Measurements from ENCODE around the gene SPECC1L.
"Not testable (repeated sequence)": the region's sequence is repeated elsewhere in the genome, so short reads cannot be mapped to it uniquely, and the experiment has no call there.

The SPECC1L gene

GRCh38 chr22:24289114-24289513 is 18.5 kb downstream of the SPECC1L start:
- Histone ChIP-seq H3K4me2 (peak overlapping the region; percentile 34; the same call in 1 of the 2 replicates), H3K27ac (peak overlapping the region; percentile 29; the same call in 1 of the 2 replicates), H3K4me3 (IDR thresholded peaks at IDR 0.05; ENCODE audit: insufficient read depth, low read depth, low read length) (no peak overlapping the region)

GRCh38 chr22:24289741-24290163 is 19.1 kb downstream of the SPECC1L start:
- Histone ChIP-seq H3K4me1 (ENCODE audit: low read depth, poor library complexity, severe bottlenecking) (peaks cover 41% of the 10 kb centered on the region), H3K36me3 (ENCODE audit: insufficient read depth) (no peaks in the 10 kb centered on the region), H3K4me2 (peak overlapping the region; percentile 34; the same call in 1 of the 2 replicates), H4K20me1 (ENCODE audit: insufficient read depth) (0 out of 2 replicates have a peak, but pooled peaks cover 6% of the 10 kb centered on the region), H3K79me2 (ENCODE audit: insufficient read depth, low read depth) (peaks cover 39% of the 10 kb centered on the region; the same call in 1 of the 2 replicates), H3K9ac (no peak overlapping the region), H3K4me3 (IDR thresholded peaks at IDR 0.05; ENCODE audit: insufficient read depth, low read depth, low read length) (no peak overlapping the region), H2AFZ (ENCODE audit: low read depth) (no peak overlapping the region), H3K27ac (peak overlapping the region; percentile 29; the same call in 1 of the 2 replicates), H3K27me3 (ENCODE audit: insufficient read depth, low read depth) (no peaks in the 10 kb centered on the region)
- TF ChIP-seq CTCF (conservative IDR thresholded peaks at IDR 0.05; ENCODE audit: low read depth, low read length) = no peak

More at GRCh38 chr22:24289114-24289513, 18.5 kb downstream of the SPECC1L start:
- Histone ChIP-seq H3K27me3 (ENCODE audit: insufficient read depth, low read depth) (no peaks in the 10 kb centered on the region), H3K36me3 (ENCODE audit: insufficient read depth) (no peaks in the 10 kb centered on the region), H3K4me1 (ENCODE audit: low read depth, poor library complexity, severe bottlenecking) (peaks cover 41% of the 10 kb centered on the region), H4K20me1 (ENCODE audit: insufficient read depth) (0 out of 2 replicates have a peak, but pooled peaks cover 6% of the 10 kb centered on the region), H3K9ac (no peak overlapping the region), H2AFZ (ENCODE audit: low read depth) (no peak overlapping the region), H3K79me2 (ENCODE audit: insufficient read depth, low read depth) (peaks cover 39% of the 10 kb centered on the region; the same call in 1 of the 2 replicates)
- no peak for TF ChIP-seq CTCF (conservative IDR thresholded peaks at IDR 0.05; ENCODE audit: low read depth, low read length)

- Histone ChIP-seq H3K36me3 (ENCODE audit: insufficient read depth) (no peaks in the 10 kb centered on the region), H3K4me2 (peak overlapping the region; percentile 34; the same call in 1 of the 2 replicates), H4K20me1 (ENCODE audit: insufficient read depth) (0 out of 2 replicates have a peak, but pooled peaks cover 6% of the 10 kb centered on the region), H3K4me1 (ENCODE audit: low read depth, poor library complexity, severe bottlenecking) (peaks cover 41% of the 10 kb centered on the region), H3K4me3 (IDR thresholded peaks at IDR 0.05; ENCODE audit: insufficient read depth, low read depth, low read length) (no peak overlapping the region), H2AFZ (ENCODE audit: low read depth) (no peak overlapping the region), H3K9ac (no peak overlapping the region), H3K27me3 (ENCODE audit: insufficient read depth, low read depth) (no peaks in the 10 kb centered on the region), H3K27ac (peak overlapping the region; percentile 29; the same call in 1 of the 2 replicates), H3K79me2 (ENCODE audit: insufficient read depth, low read depth) (peaks cover 39% of the 10 kb centered on the region; the same call in 1 of the 2 replicates)
- no peak for TF ChIP-seq CTCF (conservative IDR thresholded peaks at IDR 0.05; ENCODE audit: low read depth, low read length)
These were observed 19.8 kb downstream of the SPECC1L start for GRCh38 chr22:24290459-24290858.

GRCh38 chr22:24291515-24292201 is 21.0 kb downstream of the SPECC1L start:
- H3K79me2 ChIP-seq (ENCODE audit: insufficient read depth, low read depth) = peaks cover 37% of the 10 kb centered on the region; the same call in 1 of the 2 replicates
- no peak overlapping the region for H3K4me3 ChIP-seq (IDR thresholded peaks at IDR 0.05; ENCODE audit: insufficient read depth, low read depth, low read length)

GRCh38 chr22:24292202-24292830 is 21.7 kb downstream of the SPECC1L start:
- H3K27ac ChIP-seq; H3K27me3 ChIP-seq (ENCODE audit: insufficient read depth, low read depth); H3K36me3 ChIP-seq (ENCODE audit: insufficient read depth); H3K9ac ChIP-seq; H4K20me1 ChIP-seq (ENCODE audit: insufficient read depth); H3K4me3 ChIP-seq (IDR thresholded peaks at IDR 0.05; ENCODE audit: insufficient read depth, low read depth, low read length); H2AFZ ChIP-seq (ENCODE audit: low read depth); H3K4me2 ChIP-seq: not testable (repeated sequence)
- H3K4me1 ChIP-seq (ENCODE audit: low read depth, poor library complexity, severe bottlenecking) = peaks cover 43% of the 10 kb centered on the region
- H3K79me2 ChIP-seq (ENCODE audit: insufficient read depth, low read depth) = peaks cover 33% of the 10 kb centered on the region; the same call in 1 of the 2 replicates

More at GRCh38 chr22:24291515-24292201, 21.0 kb downstream of the SPECC1L start:
- Histone ChIP-seq H3K36me3 (ENCODE audit: insufficient read depth) (no peaks in the 10 kb centered on the region), H4K20me1 (ENCODE audit: insufficient read depth) (0 out of 2 replicates have a peak, but pooled peaks cover 6% of the 10 kb centered on the region), H3K27ac (no peak overlapping the region), H3K9ac (no peak overlapping the region), H3K4me1 (ENCODE audit: low read depth, poor library complexity, severe bottlenecking) (peaks cover 41% of the 10 kb centered on the region), H3K27me3 (ENCODE audit: insufficient read depth, low read depth) (no peaks in the 10 kb centered on the region), H3K4me2 (no peak overlapping the region), H2AFZ (ENCODE audit: low read depth) (no peak overlapping the region)
- TF ChIP-seq CTCF (conservative IDR thresholded peaks at IDR 0.05; ENCODE audit: low read depth, low read length) = no peak

- H3K79me2 ChIP-seq (ENCODE audit: insufficient read depth, low read depth) = peaks cover 21% of the 10 kb centered on the region; the same call in 1 of the 2 replicates
- H3K4me1 ChIP-seq (ENCODE audit: low read depth, poor library complexity, severe bottlenecking) = peaks cover 50% of the 10 kb centered on the region
- not testable (repeated sequence) for H4K20me1 ChIP-seq (ENCODE audit: insufficient read depth); H2AFZ ChIP-seq (ENCODE audit: low read depth); H3K4me2 ChIP-seq; H3K4me3 ChIP-seq (IDR thresholded peaks at IDR 0.05; ENCODE audit: insufficient read depth, low read depth, low read length); H3K27me3 ChIP-seq (ENCODE audit: insufficient read depth, low read depth); H3K27ac ChIP-seq; H3K9ac ChIP-seq; H3K36me3 ChIP-seq (ENCODE audit: insufficient read depth)
These were observed 24.3 kb downstream of the SPECC1L start for GRCh38 chr22:24294913-24295312.

Data from KMS-11 (cell line).